Left lung (tissue), 10 donors: ENCODE measurements around the gene MRPL3. TPM values are rescaled to one million over a fixed set of nuclear protein-coding genes. Genes with fewer than 3 reads are reported as not detected.
"Not testable (repeated sequence)": the region's sequence is repeated elsewhere in the genome, so short reads cannot be mapped to it uniquely, and the experiment has no call there.

Source experiments
- ATAC-seq: fragments of 200-7000 bp; cut with Tn5 transposase; one replicate; pipeline ENCODE4 v1.9.1; 2020; ENCODE audit warnings: moderate library complexity
- DNase-seq, 4 donors: peaks; one replicate each; pipeline ENCODE4 v3.0.0-alpha.2; 2013 to 2020
- H3K27ac ChIP-seq, 2 donors: fragments of 200-600 bp; sonication (generic) in 1 of 2; one replicate each; pipeline versions ENCODE4 v1.5.0 to v1.8.0; 2020 to 2021
- H3K27me3 ChIP-seq, 2 donors: fragments of 200-600 bp; sonication (generic) in 1 of 2; one replicate each; pipeline versions ENCODE4 v1.5.0 to v1.8.0; 2020 to 2021
- H3K36me3 ChIP-seq, 2 donors: fragments of 200-600 bp; sonication (generic) in 1 of 2; one replicate each; pipeline versions ENCODE4 v1.5.0 to v1.8.0; 2020 to 2021
- H3K4me1 ChIP-seq, 2 donors: fragments of 200-600 bp; one replicate each; pipeline ENCODE4 v1.8.0; 2021
- H3K4me3 ChIP-seq, 2 donors: fragments of 200-600 bp; sonication (generic) in 1 of 2; one replicate each; pipeline versions ENCODE4 v1.5.0 to v1.8.0; 2020 to 2021; ENCODE audit warnings: mild to moderate bottlenecking in 1 of 2
- H3K9me3 ChIP-seq, 2 donors: fragments of 200-600 bp; sonication (generic) in 1 of 2; one replicate each; pipeline versions ENCODE4 v1.5.0 to v1.8.0; 2020 to 2021
- CTCF ChIP-seq, 2 donors: fragments of 200-600 bp; sonication (generic) in 1 of 2; IDR thresholded peaks; one replicate each; pipeline versions ENCODE4 v1.5.0 to v1.8.0; 2021; ENCODE audit warnings: antibody characterized with exemption in 2 of 2
- intact Hi-C, 2 donors: fragments of 100-400 bp; cut with DNase I; formaldehyde crosslinking; loops; one replicate each; pipeline versions ENCODE4 v1.11.2 to v1.14.2; 2022
- polyA plus RNA-seq, 6 donors: library from polyadenylated mRNA; unstranded; fragments of 120-200 nt; gene quantifications; one replicate each; pipeline ENCODE4 v1.2.1, GENCODE V29; 2013; ENCODE audit not compliant: insufficient read length in 6 of 6
- total RNA-seq, 2 donors: library from RNA; stranded (reverse); fragmentation: NEBNext Ultra II Directional; extraction: Animal tissue kit (Norgen Biotek cat#: 25700); gene quantifications; one replicate each; pipeline ENCODE4 v1.2.1, GENCODE V29; 2021
- donor health status: DM: no; HTN: yes; CAD: no.
- donor health status: DM: no; HTN: no; CAD: no.

The MRPL3 gene
- total and polyA plus RNA-seq, 8 donors = 55.6 to 86.4 (median 78.2) TPM

- Histone ChIP-seq H3K27ac (no peak overlapping the region), H3K4me3 (no peak overlapping the region), H3K9me3 (no peaks in the 10 kb centered on the region), H3K36me3 (peaks cover 0 to 74% of the 10 kb centered on the region in 2 donors), H3K27me3 (no peaks in the 10 kb centered on the region), H3K4me1 (no peaks in the 10 kb centered on the region)
- no peak for DNase-seq
- intact Hi-C loops = no loop called here
- ATAC-seq = no peak
- TF ChIP-seq CTCF (IDR thresholded peaks at IDR 0.05) = no peak
Measured at GRCh38 chr3:131494706-131495105, 8.1 kb downstream of the MRPL3 start.

GRCh38 chr3:131491775-131492174 lies 11.0 kb downstream of the MRPL3 start:
- no peak for TF ChIP-seq CTCF (IDR thresholded peaks at IDR 0.05)
- Histone ChIP-seq H3K4me3 (no peak overlapping the region), H3K27me3 (no peaks in the 10 kb centered on the region), H3K27ac (no peak overlapping the region), H3K4me1 (no peaks in the 10 kb centered on the region), H3K9me3 (no peaks in the 10 kb centered on the region), H3K36me3 (peaks cover 0 to 72% of the 10 kb centered on the region in 2 donors)
- intact Hi-C loops = no loop called here
- ATAC-seq (no peak), DNase-seq (no peak)

GRCh38 chr3:131491084-131491483 lies 11.7 kb downstream of the MRPL3 start:
- no peaks in the 10 kb centered on the region for H3K4me1 ChIP-seq
- no peaks in the 10 kb centered on the region for H3K9me3 ChIP-seq
- H3K27ac ChIP-seq = no peak overlapping the region
- intact Hi-C loops = no loop called here
- H3K27me3 ChIP-seq = no peaks in the 10 kb centered on the region
- no peak overlapping the region for H3K4me3 ChIP-seq
- H3K36me3 ChIP-seq = peaks cover 0 to 68% of the 10 kb centered on the region in 2 donors
- TF ChIP-seq CTCF (IDR thresholded peaks at IDR 0.05) = no peak
- ATAC-seq (no peak), DNase-seq (no peak)

GRCh38 chr3:131486545-131486944 lies 16.2 kb downstream of the MRPL3 start:
- H3K4me3 ChIP-seq, H3K9me3 ChIP-seq, ATAC-seq, intact Hi-C loops, H3K27ac ChIP-seq, H3K27me3 ChIP-seq, DNase-seq, H3K4me1 ChIP-seq: not testable (repeated sequence)
- H3K36me3 ChIP-seq = peaks cover 0 to 55% of the 10 kb centered on the region in 2 donors

- ATAC-seq = no peak
- Histone ChIP-seq H3K4me1 (no peaks in the 10 kb centered on the region), H3K36me3 (peaks cover 0 to 56% of the 10 kb centered on the region in 2 donors), H3K9me3 (no peaks in the 10 kb centered on the region), H3K4me3 (no peak overlapping the region), H3K27me3 (no peaks in the 10 kb centered on the region), H3K27ac (no peak overlapping the region)
- no peak for DNase-seq
- no peak for TF ChIP-seq CTCF (IDR thresholded peaks at IDR 0.05)
- intact Hi-C loops = no loop called here
Measured at GRCh38 chr3:131485119-131485518, 17.7 kb downstream of the MRPL3 start.

GRCh38 chr3:131484496-131485111 lies 18.2 kb downstream of the MRPL3 start:
- Histone ChIP-seq H3K4me3 (no peak overlapping the region), H3K9me3 (no peaks in the 10 kb centered on the region), H3K36me3 (peaks cover 0 to 56% of the 10 kb centered on the region in 2 donors), H3K4me1 (no peaks in the 10 kb centered on the region), H3K27me3 (no peaks in the 10 kb centered on the region), H3K27ac (no peak overlapping the region)
- no peak for ATAC-seq
- TF ChIP-seq CTCF (IDR thresholded peaks at IDR 0.05) = no peak
- no peak for DNase-seq
- intact Hi-C loops = no loop called here
